ENCODE measurements around the gene TMTC2. TPM values are rescaled to one million over a fixed set of nuclear protein-coding genes. Genes with fewer than 3 reads are reported as not detected.

The TMTC2 gene
- total RNA-seq, 2 experiments from 2014 or later: 1.8 to 2.1 TPM

DNA sequence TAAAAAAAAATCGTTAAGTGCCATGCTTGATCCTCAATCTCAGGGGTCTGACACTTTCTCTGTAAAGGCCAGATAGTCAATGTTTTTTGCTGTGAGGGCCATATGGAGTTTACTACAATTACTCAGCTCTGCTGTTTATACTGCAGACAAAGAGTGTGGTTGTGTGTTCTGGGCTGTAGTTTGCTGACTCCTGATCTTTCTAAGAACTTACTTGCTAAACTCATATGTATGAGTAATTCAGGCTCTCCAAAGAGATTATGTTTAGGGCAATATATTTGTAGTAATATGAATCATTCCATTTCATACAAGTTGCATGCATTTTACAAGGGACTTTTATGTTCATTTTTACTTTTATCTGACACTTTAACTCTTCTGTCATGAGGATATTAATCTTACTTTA lies 188.2 kb downstream of the TMTC2 start:
- POLR2A ChIA-PET: no interaction called here
- no peak overlapping the region for H3K4me3 Mint-ChIP-seq

DNA sequence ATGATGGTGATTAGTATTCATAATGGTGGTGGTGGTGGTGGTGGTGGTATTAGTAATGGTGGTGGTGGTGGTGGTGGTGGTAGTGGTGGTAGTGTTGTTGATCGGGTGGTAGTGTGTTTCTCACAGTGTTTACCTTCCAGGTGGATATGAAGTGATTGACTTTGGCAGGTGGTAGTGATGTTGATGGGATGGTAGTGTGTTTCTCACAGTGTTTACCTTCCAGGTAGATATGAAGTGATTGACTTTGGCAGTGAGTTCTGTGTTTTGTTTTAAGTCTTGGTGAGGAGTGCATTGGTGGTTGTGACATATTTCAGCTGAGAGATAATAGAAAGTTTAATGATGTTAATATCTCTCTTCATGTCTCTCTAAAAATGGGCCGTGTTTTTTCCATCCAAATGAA lies 189.4 kb downstream of the TMTC2 start:
- H3K4me1 Mint-ChIP-seq (ENCODE audit: low read depth): no peaks in the 10 kb centered on the region
- DNase-seq: no peak
- no peaks in the 10 kb centered on the region for H3K9me3 ChIP-seq (ENCODE audit: control insufficient read depth in 1 of 2, insufficient read depth in 1 of 2, low read length in 2 of 2)
- POLR2A ChIA-PET: no interaction called here
- intact Hi-C loops (cut with DNase I, micrococcal nuclease): no loop called here
- H3K27me3 Mint-ChIP-seq: no peaks in the 10 kb centered on the region
- H3K4me3 Mint-ChIP-seq: no peak overlapping the region
- H3K4me1 ChIP-seq (ENCODE audit: insufficient read depth, low read length): no peaks in the 10 kb centered on the region
- H3K27ac Mint-ChIP-seq: no peak overlapping the region
- no peaks in the 10 kb centered on the region for H3K27me3 ChIP-seq (ENCODE audit: control insufficient read depth in 1 of 2, insufficient read depth in 2 of 2, low read length in 2 of 2)
- H3K36me3 ChIP-seq (ENCODE audit: insufficient read depth, low read length): no peaks in the 10 kb centered on the region
- no peak overlapping the region for H3K4me3 ChIP-seq (ENCODE audit: low read length)
- no peak for ATAC-seq (ENCODE audit: poor library complexity)
- TF ChIP-seq, protein P1, sequence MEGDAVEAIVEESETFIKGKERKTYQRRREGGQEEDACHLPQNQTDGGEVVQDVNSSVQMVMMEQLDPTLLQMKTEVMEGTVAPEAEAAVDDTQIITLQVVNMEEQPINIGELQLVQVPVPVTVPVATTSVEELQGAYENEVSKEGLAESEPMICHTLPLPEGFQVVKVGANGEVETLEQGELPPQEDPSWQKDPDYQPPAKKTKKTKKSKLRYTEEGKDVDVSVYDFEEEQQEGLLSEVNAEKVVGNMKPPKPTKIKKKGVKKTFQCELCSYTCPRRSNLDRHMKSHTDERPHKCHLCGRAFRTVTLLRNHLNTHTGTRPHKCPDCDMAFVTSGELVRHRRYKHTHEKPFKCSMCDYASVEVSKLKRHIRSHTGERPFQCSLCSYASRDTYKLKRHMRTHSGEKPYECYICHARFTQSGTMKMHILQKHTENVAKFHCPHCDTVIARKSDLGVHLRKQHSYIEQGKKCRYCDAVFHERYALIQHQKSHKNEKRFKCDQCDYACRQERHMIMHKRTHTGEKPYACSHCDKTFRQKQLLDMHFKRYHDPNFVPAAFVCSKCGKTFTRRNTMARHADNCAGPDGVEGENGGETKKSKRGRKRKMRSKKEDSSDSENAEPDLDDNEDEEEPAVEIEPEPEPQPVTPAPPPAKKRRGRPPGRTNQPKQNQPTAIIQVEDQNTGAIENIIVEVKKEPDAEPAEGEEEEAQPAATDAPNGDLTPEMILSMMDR (IDR thresholded peaks at IDR 0.05): no peak
- H3K36me3 Mint-ChIP-seq (ENCODE audit: low read depth): no peaks in the 10 kb centered on the region
- no peaks in the 10 kb centered on the region for H3K9me3 Mint-ChIP-seq
- H3K27ac ChIP-seq (ENCODE audit: low read depth in 1 of 2, low read length in 2 of 2): no peak overlapping the region
- CTCF ChIA-PET: no interaction called here

More for the DNA sequence above, 188.2 kb downstream of the TMTC2 start:
- Mint-ChIP-seq H3K36me3 (ENCODE audit: low read depth) (no peaks in the 10 kb centered on the region), H3K27me3 (no peaks in the 10 kb centered on the region), H3K4me1 (ENCODE audit: low read depth) (no peaks in the 10 kb centered on the region), H3K9me3 (no peaks in the 10 kb centered on the region), H3K27ac (no peak overlapping the region)
- no peak overlapping the region for H3K4me3 ChIP-seq (ENCODE audit: low read length)
- TF ChIP-seq, protein P1 (IDR thresholded peaks at IDR 0.05): no peak
- no peaks in the 10 kb centered on the region for H3K4me1 ChIP-seq (ENCODE audit: insufficient read depth, low read length)
- no peaks in the 10 kb centered on the region for H3K27me3 ChIP-seq (ENCODE audit: control insufficient read depth in 1 of 2, insufficient read depth in 2 of 2, low read length in 2 of 2)
- ATAC-seq (ENCODE audit: poor library complexity) (no peak), DNase-seq (no peak)
- no peaks in the 10 kb centered on the region for H3K36me3 ChIP-seq (ENCODE audit: insufficient read depth, low read length)
- no peak overlapping the region for H3K27ac ChIP-seq (ENCODE audit: low read depth in 1 of 2, low read length in 2 of 2)
- no peaks in the 10 kb centered on the region for H3K9me3 ChIP-seq (ENCODE audit: control insufficient read depth in 1 of 2, insufficient read depth in 1 of 2, low read length in 2 of 2)
- intact Hi-C loops (cut with DNase I, micrococcal nuclease): no loop called here
- CTCF ChIA-PET: no interaction called here

DNA sequence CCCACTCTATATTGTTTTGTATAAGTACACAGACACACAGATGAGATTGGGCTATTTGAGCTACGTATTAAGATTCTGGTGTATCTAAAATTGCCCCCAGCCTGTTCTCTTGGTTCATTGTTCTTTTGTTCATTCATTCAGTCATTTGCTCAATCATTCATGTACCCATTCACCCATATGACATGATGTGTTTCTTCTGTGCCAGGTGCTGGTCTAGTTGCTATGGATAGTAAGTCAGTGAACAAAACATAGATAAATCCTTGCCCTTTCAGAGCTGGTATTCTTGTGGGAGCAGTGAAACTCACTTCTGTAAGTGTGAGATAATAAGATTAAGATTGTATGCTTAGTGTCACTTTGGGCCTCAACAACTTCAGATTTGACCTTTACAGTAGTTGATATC lies 191.3 kb downstream of the TMTC2 start:
- no peaks in the 10 kb centered on the region for H3K4me1 Mint-ChIP-seq (ENCODE audit: low read depth)
- H3K27ac Mint-ChIP-seq: no peak overlapping the region
- no peak overlapping the region for H3K4me3 Mint-ChIP-seq
- ATAC-seq (ENCODE audit: poor library complexity) (no peak), DNase-seq (no peak)
- Histone ChIP-seq H3K4me3 (ENCODE audit: low read length) (no peak overlapping the region), H3K9me3 (ENCODE audit: control insufficient read depth in 1 of 2, insufficient read depth in 1 of 2, low read length in 2 of 2) (no peaks in the 10 kb centered on the region), H3K4me1 (ENCODE audit: insufficient read depth, low read length) (no peaks in the 10 kb centered on the region), H3K27ac (ENCODE audit: low read depth in 1 of 2, low read length in 2 of 2) (no peak overlapping the region), H3K36me3 (ENCODE audit: insufficient read depth, low read length) (no peaks in the 10 kb centered on the region), H3K27me3 (ENCODE audit: control insufficient read depth in 1 of 2, insufficient read depth in 2 of 2, low read length in 2 of 2) (no peaks in the 10 kb centered on the region)
- intact Hi-C loops (cut with DNase I, micrococcal nuclease): no loop called here
- no peaks in the 10 kb centered on the region for H3K36me3 Mint-ChIP-seq (ENCODE audit: low read depth)
- H3K9me3 Mint-ChIP-seq: peaks cover 1% of the 10 kb centered on the region
- TF ChIP-seq, protein P1 (IDR thresholded peaks at IDR 0.05): no peak
- no peaks in the 10 kb centered on the region for H3K27me3 Mint-ChIP-seq
- ChIA-PET CTCF (no interaction called here), POLR2A (no interaction called here)

Measured in CD4-positive, alpha-beta T cell (primary cell).